Measurements from ENCODE around the gene CHRD.

CHRD gene

DNA sequence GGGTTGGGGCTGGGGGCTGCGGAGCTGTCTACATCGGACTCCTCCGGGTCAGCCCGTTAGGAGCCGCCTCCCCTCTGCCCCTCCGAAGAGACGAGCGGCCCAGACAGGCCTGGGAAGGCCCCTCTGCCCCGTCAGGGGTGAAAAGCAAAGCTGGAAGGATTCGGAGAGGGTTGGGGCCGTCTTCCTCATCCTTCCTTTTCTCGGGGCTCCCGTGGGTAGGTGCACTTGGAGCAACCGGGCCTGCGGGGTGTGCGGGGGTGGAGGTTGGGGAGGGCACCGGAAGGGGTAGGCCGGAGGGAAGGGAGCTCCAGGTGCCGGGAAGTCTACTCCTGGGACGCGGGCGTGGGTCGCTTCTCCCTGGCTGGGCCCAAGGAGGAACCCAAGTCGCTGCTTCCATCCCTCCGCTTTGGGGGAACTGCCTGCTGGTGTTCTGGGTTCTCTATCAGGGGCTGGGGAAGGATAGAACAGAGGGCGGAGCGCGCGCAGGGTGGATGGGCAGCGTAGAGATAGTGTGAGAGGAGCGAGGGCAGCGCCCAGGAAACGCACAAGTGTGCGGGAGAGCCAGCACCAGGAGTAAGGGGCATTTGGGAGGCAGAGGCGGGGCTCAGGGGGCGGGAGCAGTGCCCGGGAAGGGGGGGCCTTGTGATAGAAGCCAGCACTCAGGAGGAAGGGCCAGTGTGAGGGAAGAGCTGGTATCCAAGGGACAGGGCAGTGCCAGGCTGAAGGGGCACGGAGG is 17.8 kb upstream of the CHRD start:
- no peaks in the 10 kb centered on the region for H3K9me3 ChIP-seq (ENCODE audit: low read depth, low read length)
- DNase-seq (ENCODE audit: low read depth, low spot score) = no peak
- peak; percentile 61 for TF ChIP-seq POLR2AphosphoS5 (IDR thresholded peaks at IDR 0.05; ENCODE audit: borderline replicate concordance, low read depth, low read length)
- TF ChIP-seq EZH2 (IDR thresholded peaks at IDR 0.05) = no peak
- no peak for TF ChIP-seq FOXP2 (optimal IDR thresholded peaks at IDR 0.05; ENCODE audit: control extremely low read depth, extremely low read length, insufficient read depth)
- peaks cover 23% of the 10 kb centered on the region for H3K36me3 ChIP-seq (ENCODE audit: insufficient read depth, low read length)
- peak overlapping the region; percentile 90 for H3K9ac ChIP-seq (ENCODE audit: insufficient read length)
- peak overlapping the region; percentile 25; the same call in 1 of the 2 replicates for H3K27ac ChIP-seq
- H3K4me3 ChIP-seq = peak overlapping the region; percentile 94

DNA sequence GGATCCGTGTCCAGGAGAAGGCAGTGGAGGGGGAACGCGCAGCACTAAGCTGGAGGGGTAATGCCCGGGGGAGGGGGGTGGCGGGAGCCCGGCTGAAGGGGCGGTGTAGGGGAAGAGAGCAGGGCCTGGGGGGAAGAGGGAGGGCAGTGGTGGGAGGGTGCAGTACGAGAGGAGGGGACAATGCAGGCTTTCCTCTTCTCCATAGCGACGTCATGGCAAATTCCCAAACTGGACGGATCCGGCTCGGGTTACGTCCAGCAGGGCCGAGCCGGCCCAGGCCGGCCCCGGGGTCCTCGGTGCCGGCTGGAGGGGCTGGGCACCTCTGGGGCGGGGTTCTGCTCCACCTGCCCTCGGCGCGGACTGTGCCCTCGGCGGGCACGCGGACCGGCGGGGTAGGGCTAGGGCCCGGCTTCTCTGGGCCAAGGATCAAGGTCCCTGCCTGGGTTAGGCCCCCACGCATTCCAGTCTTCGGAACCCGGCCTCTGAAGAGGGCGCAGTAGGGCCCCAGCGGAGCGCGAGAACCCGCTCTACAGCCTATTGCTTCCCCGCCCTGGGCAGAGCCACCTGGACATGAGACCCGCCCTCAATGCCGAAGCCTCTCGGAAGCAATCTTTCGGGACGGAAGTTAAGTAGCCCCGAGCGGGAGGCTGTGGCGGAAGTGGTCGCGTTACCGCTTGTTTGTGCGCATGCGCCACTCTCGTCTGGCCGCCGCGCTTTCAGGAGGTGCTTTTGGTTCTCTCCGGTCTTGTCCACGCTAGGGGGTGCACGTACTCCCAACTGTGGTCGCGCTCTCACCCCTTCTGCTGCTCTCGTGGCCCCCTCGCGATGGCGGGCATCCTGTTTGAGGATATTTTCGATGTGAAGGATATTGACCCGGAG is 16.9 kb upstream of the CHRD start:
- Histone ChIP-seq H3K9me3 (ENCODE audit: low read depth, low read length) (no peaks in the 10 kb centered on the region), H3K4me3 (peak overlapping the region; percentile 94), H3K9ac (ENCODE audit: insufficient read length) (peak overlapping the region; percentile 90), H3K36me3 (ENCODE audit: insufficient read depth, low read length) (peaks cover 30% of the 10 kb centered on the region), H3K27ac (peak overlapping the region; percentile 58; the same call in 1 of the 2 replicates)
- DNase-seq (ENCODE audit: low read depth, low spot score) = peak; percentile 81
- TF ChIP-seq FOXP2 (optimal IDR thresholded peaks at IDR 0.05; ENCODE audit: control extremely low read depth, extremely low read length, insufficient read depth) = peak; percentile 43
- no peak for TF ChIP-seq EZH2 (IDR thresholded peaks at IDR 0.05)
- TF ChIP-seq POLR2AphosphoS5 (IDR thresholded peaks at IDR 0.05; ENCODE audit: borderline replicate concordance, low read depth, low read length) = peak; percentile 96

DNA sequence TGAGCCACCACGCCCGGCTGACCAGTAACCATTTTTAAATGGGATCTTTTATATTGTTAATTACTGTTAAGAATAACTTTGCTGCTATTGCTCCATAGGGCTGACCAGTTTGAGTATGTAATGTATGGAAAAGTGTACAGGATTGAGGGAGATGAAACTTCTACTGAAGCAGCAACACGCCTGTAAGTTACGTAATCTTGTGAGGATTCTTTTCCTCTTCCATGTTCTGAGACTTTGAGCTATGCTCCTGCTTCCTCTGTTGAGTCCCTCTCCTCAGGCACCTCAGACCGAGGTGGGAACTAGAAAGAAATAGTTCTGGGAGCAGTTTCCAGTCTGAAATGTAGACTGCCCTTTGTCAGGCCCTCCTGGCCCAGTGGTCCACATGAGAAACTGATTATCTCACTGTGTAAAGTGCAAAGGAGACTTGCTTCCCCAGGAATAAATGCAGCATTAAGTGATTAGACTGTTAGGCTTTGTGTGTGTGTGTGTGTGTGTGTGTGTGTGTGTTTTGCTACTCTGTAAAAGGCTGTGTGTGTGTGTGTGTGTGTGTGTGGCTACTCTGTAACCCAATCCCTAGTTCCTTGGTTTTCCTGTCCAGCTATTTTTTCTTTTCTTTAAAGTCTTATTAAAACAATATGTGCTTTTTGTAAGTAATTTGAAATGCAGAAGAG is 13.1 kb upstream of the CHRD start:
- H3K9me3 ChIP-seq (ENCODE audit: low read depth, low read length) = no peaks in the 10 kb centered on the region
- no peak overlapping the region for H3K27ac ChIP-seq
- DNase-seq (ENCODE audit: low read depth, low spot score) = no peak
- TF ChIP-seq EZH2 (IDR thresholded peaks at IDR 0.05) = no peak
- no peak for TF ChIP-seq FOXP2 (optimal IDR thresholded peaks at IDR 0.05; ENCODE audit: control extremely low read depth, extremely low read length, insufficient read depth)
- no peak for TF ChIP-seq POLR2AphosphoS5 (IDR thresholded peaks at IDR 0.05; ENCODE audit: borderline replicate concordance, low read depth, low read length)
- H3K4me3 ChIP-seq = no peak overlapping the region
- H3K9ac ChIP-seq (ENCODE audit: insufficient read length) = no peak overlapping the region
- peaks cover 44% of the 10 kb centered on the region for H3K36me3 ChIP-seq (ENCODE audit: insufficient read depth, low read length)

DNA sequence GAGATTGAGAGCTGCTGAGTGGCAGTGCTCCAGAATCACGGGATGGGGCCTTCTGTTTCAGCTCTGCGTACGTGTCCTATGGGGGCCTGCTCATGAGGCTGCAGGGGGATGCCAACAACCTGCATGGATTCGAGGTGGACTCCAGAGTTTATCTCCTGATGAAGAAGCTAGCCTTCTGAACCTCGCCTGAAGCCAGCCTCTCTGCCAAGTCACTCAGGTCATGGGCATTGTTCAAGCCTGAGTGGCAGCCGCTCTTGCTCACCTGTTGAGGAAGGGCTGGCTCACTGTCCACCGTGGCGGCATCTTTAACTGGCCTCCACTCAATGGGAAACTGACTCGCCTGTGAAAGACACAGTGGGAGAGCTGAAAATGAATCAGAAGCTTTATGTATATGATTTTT is 11.7 kb upstream of the CHRD start:
- no peak overlapping the region for H3K27ac ChIP-seq
- peaks cover 44% of the 10 kb centered on the region for H3K36me3 ChIP-seq (ENCODE audit: insufficient read depth, low read length)
- H3K9ac ChIP-seq (ENCODE audit: insufficient read length) = no peak overlapping the region
- H3K4me3 ChIP-seq = no peak overlapping the region
- no peaks in the 10 kb centered on the region for H3K9me3 ChIP-seq (ENCODE audit: low read depth, low read length)
- DNase-seq (ENCODE audit: low read depth, low spot score) = no peak
- no peak for TF ChIP-seq EZH2 (IDR thresholded peaks at IDR 0.05)
- TF ChIP-seq POLR2AphosphoS5 (IDR thresholded peaks at IDR 0.05; ENCODE audit: borderline replicate concordance, low read depth, low read length) = no peak
- TF ChIP-seq FOXP2 (optimal IDR thresholded peaks at IDR 0.05; ENCODE audit: control extremely low read depth, extremely low read length, insufficient read depth) = no peak

DNA sequence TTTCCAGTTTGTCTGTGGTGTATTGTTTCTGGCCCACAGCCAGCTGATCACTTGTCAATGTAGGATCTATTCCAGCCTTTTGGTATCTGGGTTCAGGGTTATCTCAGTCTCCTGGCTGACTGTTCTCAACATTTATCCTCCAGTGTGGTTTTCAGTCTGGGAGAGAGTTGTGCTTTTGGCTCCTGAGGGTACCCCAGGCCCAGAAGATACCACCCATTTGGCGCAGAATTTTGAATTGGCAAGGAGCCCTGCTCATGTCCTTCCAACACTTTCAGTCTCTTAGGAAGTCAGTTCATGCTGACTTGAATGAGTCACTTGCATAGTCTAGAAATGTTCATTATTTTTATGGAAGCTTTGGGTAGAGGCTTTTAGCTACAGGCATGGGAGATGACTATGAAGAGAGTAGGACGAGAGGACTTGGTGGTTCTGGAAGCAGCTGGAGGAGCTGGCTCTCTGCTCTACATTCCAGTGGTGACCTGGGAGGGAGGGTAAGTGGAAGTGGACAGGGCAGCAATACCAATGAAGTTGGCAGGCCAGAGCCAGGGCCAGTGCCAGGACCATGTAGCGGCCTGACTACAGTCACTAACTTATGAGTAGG is 11.2 kb upstream of the CHRD start:
- H3K9ac ChIP-seq (ENCODE audit: insufficient read length) = no peak overlapping the region
- no peak for DNase-seq (ENCODE audit: low read depth, low spot score)
- peaks cover 44% of the 10 kb centered on the region for H3K36me3 ChIP-seq (ENCODE audit: insufficient read depth, low read length)
- no peaks in the 10 kb centered on the region for H3K9me3 ChIP-seq (ENCODE audit: low read depth, low read length)
- no peak for TF ChIP-seq EZH2 (IDR thresholded peaks at IDR 0.05)
- TF ChIP-seq POLR2AphosphoS5 (IDR thresholded peaks at IDR 0.05; ENCODE audit: borderline replicate concordance, low read depth, low read length) = no peak
- no peak for TF ChIP-seq FOXP2 (optimal IDR thresholded peaks at IDR 0.05; ENCODE audit: control extremely low read depth, extremely low read length, insufficient read depth)
- no peak overlapping the region for H3K4me3 ChIP-seq
- no peak overlapping the region for H3K27ac ChIP-seq

DNA sequence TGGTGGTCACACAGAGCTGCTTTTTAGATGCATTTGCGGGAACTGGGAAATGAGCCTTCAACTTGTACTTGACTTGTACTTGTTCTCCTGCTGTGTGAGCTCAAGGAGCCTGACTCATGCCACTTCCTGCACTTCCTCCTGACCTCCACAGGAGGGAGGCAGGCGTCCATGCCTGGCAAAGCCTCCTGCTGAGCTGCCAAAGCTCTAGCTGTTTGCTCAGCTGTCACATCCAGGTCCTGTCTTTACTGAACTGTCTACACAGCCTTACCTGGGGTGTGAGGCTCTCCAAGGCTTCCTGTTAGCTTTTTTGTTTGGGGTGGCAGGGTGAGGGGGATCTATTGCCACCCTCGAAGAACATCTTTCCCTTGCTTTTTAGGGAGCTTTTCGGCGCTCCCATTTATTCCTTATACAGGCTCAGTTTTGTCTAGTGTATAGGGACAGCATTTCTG is 8.3 kb upstream of the CHRD start:
- H3K4me3 ChIP-seq = no peak overlapping the region
- TF ChIP-seq POLR2AphosphoS5 (IDR thresholded peaks at IDR 0.05; ENCODE audit: borderline replicate concordance, low read depth, low read length) (peak; percentile 43), FOXP2 (optimal IDR thresholded peaks at IDR 0.05; ENCODE audit: control extremely low read depth, extremely low read length, insufficient read depth) (peak; percentile 5), EZH2 (IDR thresholded peaks at IDR 0.05) (no peak)
- H3K9me3 ChIP-seq (ENCODE audit: low read depth, low read length) = no peaks in the 10 kb centered on the region
- DNase-seq (ENCODE audit: low read depth, low spot score) = peak; percentile 63
- peaks cover 26% of the 10 kb centered on the region for H3K36me3 ChIP-seq (ENCODE audit: insufficient read depth, low read length)
- H3K9ac ChIP-seq (ENCODE audit: insufficient read length) = no peak overlapping the region
- H3K27ac ChIP-seq = no peak overlapping the region

DNA sequence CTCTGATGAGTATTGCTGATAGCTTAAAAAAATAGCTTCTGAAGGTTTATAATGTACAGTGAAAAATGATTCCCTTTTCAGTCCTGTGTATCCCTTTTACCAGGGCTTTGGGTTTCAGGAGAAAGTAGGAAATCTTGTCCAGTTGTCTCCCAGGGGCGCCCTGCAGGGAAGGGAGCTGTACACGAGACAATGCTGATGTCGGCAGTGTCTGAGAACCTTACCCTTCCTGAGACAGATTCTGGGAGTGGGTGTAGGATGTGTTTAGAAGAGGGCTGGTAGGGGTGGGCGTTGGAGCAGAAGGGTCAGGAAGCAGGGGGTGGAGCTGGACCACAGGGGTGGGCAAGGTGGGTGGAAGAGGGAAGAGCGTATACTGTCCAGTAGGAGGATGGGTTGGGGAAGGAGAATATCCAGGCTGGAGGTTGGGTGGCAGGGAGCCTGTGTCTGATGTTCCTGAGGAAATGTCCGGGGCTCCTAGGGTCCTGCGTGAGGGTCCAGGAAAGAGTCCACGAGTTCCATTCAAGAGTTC is 7.5 kb upstream of the CHRD start:
- Histone ChIP-seq H3K9me3 (ENCODE audit: low read depth, low read length) (no peaks in the 10 kb centered on the region), H3K36me3 (ENCODE audit: insufficient read depth, low read length) (peaks cover 18% of the 10 kb centered on the region), H3K9ac (ENCODE audit: insufficient read length) (no peak overlapping the region), H3K4me3 (no peak overlapping the region), H3K27ac (no peak overlapping the region)
- no peak for DNase-seq (ENCODE audit: low read depth, low spot score)
- TF ChIP-seq POLR2AphosphoS5 (IDR thresholded peaks at IDR 0.05; ENCODE audit: borderline replicate concordance, low read depth, low read length) (no peak), EZH2 (IDR thresholded peaks at IDR 0.05) (no peak), FOXP2 (optimal IDR thresholded peaks at IDR 0.05; ENCODE audit: control extremely low read depth, extremely low read length, insufficient read depth) (no peak)

Data from SK-N-MC (cell line).